ENCODE results near the gene ADGRV1. TPM values are rescaled to one million over a fixed set of nuclear protein-coding genes. Genes with fewer than 3 reads are reported as not detected.

ADGRV1 gene
- polyA plus RNA-seq, 3 donors, result 0.18 to 0.33 TPM; not detected in 1

- Histone ChIP-seq H3K4me2 (replicated peaks; ENCODE audit: extremely low read depth, low read length, poor library complexity, severe bottlenecking) (no peak overlapping the region), H3K4me3 (replicated peaks in 1 of 3; ENCODE audit: low read depth in 2 of 3, low read length in 3 of 3) (no peak overlapping the region), H3K27me3 (ENCODE audit: control insufficient read depth in 2 of 2, insufficient read depth in 2 of 2, low read length in 2 of 2) (no peaks in the 10 kb centered on the region), H3K27ac (ENCODE audit: low read depth in 1 of 2, low read length in 2 of 2) (no peak overlapping the region), H3K36me3 (replicated peaks in 1 of 2; ENCODE audit: control insufficient read depth in 1 of 2, insufficient read depth in 2 of 2, low read length in 2 of 2) (no peaks in the 10 kb centered on the region), H3K9ac (ENCODE audit: insufficient read depth, low read length, poor library complexity, severe bottlenecking) (no peak overlapping the region), H2AFZ (ENCODE audit: insufficient read depth, low read depth, low read length, poor library complexity, severe bottlenecking) (peak overlapping the region; percentile 41), H3K4me1 (ENCODE audit: control insufficient read depth in 1 of 2, insufficient read depth in 2 of 2, low read length in 2 of 2) (no peaks in the 10 kb centered on the region), H4K20me1 (ENCODE audit: insufficient read depth, low read length) (no peaks in the 10 kb centered on the region), H3K9me3 (replicated peaks in 1 of 2; ENCODE audit: control insufficient read depth in 1 of 2, insufficient read depth in 1 of 2, low read length in 2 of 2) (peaks cover 0 to 3% of the 10 kb centered on the region in 2 donors), H3K79me2 (ENCODE audit: insufficient read depth, low read length) (no peaks in the 10 kb centered on the region)
- no CpG with 5 or more reads among the region's 2 CpGs for WGBS (ENCODE audit: insufficient coverage)
- Mint-ChIP-seq H3K9me3 (peaks cover 2 to 5% (median 3%) of the 10 kb centered on the region in 7 donors), H3K27ac (no peak overlapping the region), H3K36me3 (no peaks in the 10 kb centered on the region), H3K27me3 (ENCODE audit: low read depth in 3 of 3) (peaks cover 0 to 3% (median 3%) of the 10 kb centered on the region in 3 donors), H3K4me1 (peaks cover 9% of the 10 kb centered on the region), H3K4me3 (no peak overlapping the region)
- TF ChIP-seq CTCF (IDR thresholded peaks at IDR 0.05), result no peak
- intact Hi-C loops (cut with micrococcal nuclease), result no loop called here
- DNase-seq, result no peak
These were observed 42.9 kb downstream of the ADGRV1 start for GRCh38 chr5:90601468-90601867.

GRCh38 chr5:90602681-90603080 is 44.1 kb downstream of the ADGRV1 start:
- Histone ChIP-seq H3K27ac (ENCODE audit: low read depth in 1 of 2, low read length in 2 of 2) (no peak overlapping the region), H3K9ac (ENCODE audit: insufficient read depth, low read length, poor library complexity, severe bottlenecking) (no peak overlapping the region), H3K4me3 (replicated peaks in 1 of 3; ENCODE audit: low read depth in 2 of 3, low read length in 3 of 3) (no peak overlapping the region), H3K79me2 (ENCODE audit: insufficient read depth, low read length) (no peaks in the 10 kb centered on the region), H2AFZ (ENCODE audit: insufficient read depth, low read depth, low read length, poor library complexity, severe bottlenecking) (no peak overlapping the region), H3K9me3 (replicated peaks in 1 of 2; ENCODE audit: control insufficient read depth in 1 of 2, insufficient read depth in 1 of 2, low read length in 2 of 2) (no peaks in the 10 kb centered on the region), H4K20me1 (ENCODE audit: insufficient read depth, low read length) (no peaks in the 10 kb centered on the region), H3K27me3 (ENCODE audit: control insufficient read depth in 2 of 2, insufficient read depth in 2 of 2, low read length in 2 of 2) (no peaks in the 10 kb centered on the region), H3K4me2 (replicated peaks; ENCODE audit: extremely low read depth, low read length, poor library complexity, severe bottlenecking) (no peak overlapping the region), H3K36me3 (replicated peaks in 1 of 2; ENCODE audit: control insufficient read depth in 1 of 2, insufficient read depth in 2 of 2, low read length in 2 of 2) (no peaks in the 10 kb centered on the region), H3K4me1 (ENCODE audit: control insufficient read depth in 1 of 2, insufficient read depth in 2 of 2, low read length in 2 of 2) (no peaks in the 10 kb centered on the region)
- TF ChIP-seq CTCF (IDR thresholded peaks at IDR 0.05), result no peak
- Mint-ChIP-seq H3K27me3 (ENCODE audit: low read depth in 3 of 3) (peaks cover 0 to 3% (median 0%) of the 10 kb centered on the region in 3 donors), H3K36me3 (no peaks in the 10 kb centered on the region), H3K4me3 (no peak overlapping the region), H3K4me1 (peaks cover 9% of the 10 kb centered on the region), H3K27ac (no peak overlapping the region), H3K9me3 (no peaks in the 10 kb centered on the region)
- intact Hi-C loops (cut with micrococcal nuclease), result no loop called here
- WGBS (ENCODE audit: insufficient coverage), result 78% methylated on average over 1 of the region's 1 CpG
- DNase-seq, result no peak

Data from CD14-positive monocyte (primary cell).